Measurements from ENCODE around the gene STYXL2.

DNA sequence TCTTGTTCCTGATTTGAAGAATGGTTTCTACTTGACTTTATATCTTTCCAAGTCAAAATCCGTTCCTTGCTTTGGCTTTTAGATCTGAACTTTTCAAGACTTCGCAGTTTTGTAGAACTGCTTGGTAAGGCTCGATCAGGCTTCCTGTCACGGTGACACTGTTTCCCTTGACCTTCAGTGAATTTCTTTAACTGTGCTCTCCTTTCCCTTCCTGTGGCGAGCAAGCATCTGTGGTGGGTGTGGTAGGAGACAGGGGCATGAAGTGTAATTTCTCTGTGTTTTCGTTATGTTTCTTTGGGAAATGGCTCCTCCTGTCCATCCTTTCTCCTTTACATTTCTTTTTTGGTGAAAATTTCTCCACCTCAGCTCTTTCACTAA is 10.4 kb downstream of the STYXL2 start:
- TF ChIP-seq, protein P1, sequence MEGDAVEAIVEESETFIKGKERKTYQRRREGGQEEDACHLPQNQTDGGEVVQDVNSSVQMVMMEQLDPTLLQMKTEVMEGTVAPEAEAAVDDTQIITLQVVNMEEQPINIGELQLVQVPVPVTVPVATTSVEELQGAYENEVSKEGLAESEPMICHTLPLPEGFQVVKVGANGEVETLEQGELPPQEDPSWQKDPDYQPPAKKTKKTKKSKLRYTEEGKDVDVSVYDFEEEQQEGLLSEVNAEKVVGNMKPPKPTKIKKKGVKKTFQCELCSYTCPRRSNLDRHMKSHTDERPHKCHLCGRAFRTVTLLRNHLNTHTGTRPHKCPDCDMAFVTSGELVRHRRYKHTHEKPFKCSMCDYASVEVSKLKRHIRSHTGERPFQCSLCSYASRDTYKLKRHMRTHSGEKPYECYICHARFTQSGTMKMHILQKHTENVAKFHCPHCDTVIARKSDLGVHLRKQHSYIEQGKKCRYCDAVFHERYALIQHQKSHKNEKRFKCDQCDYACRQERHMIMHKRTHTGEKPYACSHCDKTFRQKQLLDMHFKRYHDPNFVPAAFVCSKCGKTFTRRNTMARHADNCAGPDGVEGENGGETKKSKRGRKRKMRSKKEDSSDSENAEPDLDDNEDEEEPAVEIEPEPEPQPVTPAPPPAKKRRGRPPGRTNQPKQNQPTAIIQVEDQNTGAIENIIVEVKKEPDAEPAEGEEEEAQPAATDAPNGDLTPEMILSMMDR (IDR thresholded peaks at IDR 0.05): no peak
- TF ChIP-seq EZH2 (IDR thresholded peaks at IDR 0.05) (no peak), EZH2phosphoT487 (IDR thresholded peaks at IDR 0.05) (no peak)
